Smooth muscle cell of the brain vasculature (primary cell): ENCODE measurements around the gene ABHD15.

Experiments
- DNase-seq: peaks from one replicate; pipeline ENCODE4 v3.0.0-alpha.2; 2012; ENCODE audit warnings: low read depth, low spot score

ABHD15 gene

GRCh38 chr17:29566473-29567303 lies at the start of gene ABHD15:
Gene ABHD15 (minus strand): TSS chr17:29567037. CDS start chr17:29566966, 71 bp downstream.
- DNase-seq: no peak

GRCh38 chr17:29615492-29616299 lies 48.9 kb upstream of the ABHD15 start:
- no peak for DNase-seq

- DNase-seq: no peak
Observed at GRCh38 chr17:29615048-29615385, 48.2 kb upstream of the ABHD15 start.

- DNase-seq: no peak
Observed at GRCh38 chr17:29614349-29615047, 47.7 kb upstream of the ABHD15 start.

GRCh38 chr17:29613856-29614255 lies 47.0 kb upstream of the ABHD15 start:
- no peak for DNase-seq

- DNase-seq: peak; percentile 68
Observed at GRCh38 chr17:29613352-29613837, 46.6 kb upstream of the ABHD15 start.

- no peak for DNase-seq
Observed at GRCh38 chr17:29612404-29613280, 45.8 kb upstream of the ABHD15 start.

GRCh38 chr17:29612094-29612403 lies 45.2 kb upstream of the ABHD15 start:
- no peak for DNase-seq

- no peak for DNase-seq
Observed at GRCh38 chr17:29611351-29612093, 44.7 kb upstream of the ABHD15 start.

- DNase-seq: no peak
Observed at GRCh38 chr17:29610395-29610794, 43.6 kb upstream of the ABHD15 start.

- no peak for DNase-seq
Observed at GRCh38 chr17:29608986-29609385, 42.1 kb upstream of the ABHD15 start.

- DNase-seq: no peak
Observed at GRCh38 chr17:29607557-29608195, 40.8 kb upstream of the ABHD15 start.

- no peak for DNase-seq
Observed at GRCh38 chr17:29603109-29603674, 36.4 kb upstream of the ABHD15 start.

GRCh38 chr17:29597361-29598172 lies 30.7 kb upstream of the ABHD15 start:
- no peak for DNase-seq

- no peak for DNase-seq
Observed at GRCh38 chr17:29596811-29597210, 30.0 kb upstream of the ABHD15 start.

- no peak for DNase-seq
Observed at GRCh38 chr17:29595943-29596774, 29.3 kb upstream of the ABHD15 start.

- no peak for DNase-seq
Observed at GRCh38 chr17:29595107-29595942, 28.5 kb upstream of the ABHD15 start.
